Stromal cell of bone marrow (primary cell): Measurements from ENCODE around the gene GTF2E1.
"Not testable (repeated sequence)": the region's sequence is repeated elsewhere in the genome, so short reads cannot be mapped to it uniquely, and the experiment has no call there.

Source experiments
- DNase-seq: peaks from one replicate; pipeline ENCODE4 v3.0.0-alpha.2; 2012; ENCODE audit warnings: low read depth

GTF2E1 gene

DNA sequence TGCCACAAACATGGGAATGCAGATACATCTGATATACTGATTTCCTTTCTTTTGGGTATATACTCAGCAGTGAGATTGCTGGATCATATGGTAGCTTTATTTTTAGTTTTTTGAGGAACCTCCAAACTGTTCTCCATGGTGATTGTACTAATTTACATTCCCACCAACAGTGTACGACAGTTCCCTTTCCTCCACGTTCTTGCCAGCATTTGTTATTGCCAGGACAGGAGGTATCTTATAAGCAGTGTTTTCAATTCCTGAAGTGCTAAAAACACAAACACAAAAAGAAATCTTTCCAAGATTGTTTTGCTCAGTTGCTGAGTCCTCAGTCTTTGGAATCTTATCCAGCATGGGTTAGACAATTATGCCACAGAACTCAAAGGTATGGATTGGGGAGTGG is 13.5 kb downstream of the GTF2E1 start:
- DNase-seq: no peak

DNA sequence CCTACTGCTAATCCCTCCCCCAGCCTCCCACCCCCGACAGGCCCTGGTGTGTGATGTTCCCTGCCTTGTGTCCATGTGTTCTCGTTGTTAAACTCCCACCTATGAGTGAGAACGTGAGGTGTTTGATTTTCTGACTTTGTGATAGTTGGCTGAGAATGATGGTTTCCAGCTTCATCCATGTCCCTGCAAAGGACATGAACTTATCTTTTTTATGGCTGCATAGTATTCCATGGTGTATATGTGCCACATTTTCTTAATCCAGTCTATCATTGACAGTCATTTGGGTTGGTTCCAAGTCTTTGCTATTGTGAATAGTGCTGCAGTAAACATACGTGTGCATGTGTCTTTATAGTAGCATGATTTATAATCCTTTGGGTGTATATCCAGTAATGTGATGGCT is 16.0 kb downstream of the GTF2E1 start:
- DNase-seq: not testable (repeated sequence)

DNA sequence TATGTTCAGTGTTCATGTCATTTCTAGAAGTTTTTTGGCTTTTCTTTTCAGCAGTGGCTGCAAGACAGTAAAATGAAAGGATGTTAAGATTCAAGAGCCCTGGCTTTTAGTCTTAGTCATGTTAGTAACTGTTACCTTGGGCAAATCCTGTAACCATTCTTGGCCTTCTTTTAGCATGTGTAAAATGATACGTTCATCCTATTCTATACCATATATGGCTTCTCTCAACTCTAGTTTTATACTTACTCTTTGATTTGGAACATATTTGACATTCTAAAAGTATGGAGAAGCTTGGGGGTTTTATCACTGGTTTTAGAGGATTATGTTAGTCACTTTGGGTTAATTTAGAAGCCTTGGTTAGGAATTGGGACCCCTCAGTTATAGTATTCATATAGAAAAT is 20.1 kb downstream of the GTF2E1 start:
- no peak for DNase-seq

DNA sequence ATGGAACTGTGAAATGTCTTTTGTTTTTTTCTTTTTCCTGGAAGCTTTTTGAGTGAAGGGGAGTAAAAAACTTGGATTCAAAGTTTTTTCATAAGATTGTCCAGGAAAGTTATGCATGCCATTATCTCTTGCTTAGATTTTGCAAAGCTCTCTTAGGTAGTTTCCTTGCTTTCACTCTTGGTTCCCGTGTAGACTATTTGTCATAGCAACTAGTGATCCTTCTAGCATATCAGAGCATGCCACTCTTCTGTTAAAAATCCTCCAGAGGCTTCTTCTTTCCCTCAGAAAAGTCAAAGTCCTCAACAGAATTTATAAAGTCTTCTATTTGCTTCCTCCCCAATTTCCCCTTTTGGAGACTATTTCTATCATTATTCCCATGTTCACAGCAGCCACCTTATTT is 21.1 kb downstream of the GTF2E1 start:
- DNase-seq: no peak

DNA sequence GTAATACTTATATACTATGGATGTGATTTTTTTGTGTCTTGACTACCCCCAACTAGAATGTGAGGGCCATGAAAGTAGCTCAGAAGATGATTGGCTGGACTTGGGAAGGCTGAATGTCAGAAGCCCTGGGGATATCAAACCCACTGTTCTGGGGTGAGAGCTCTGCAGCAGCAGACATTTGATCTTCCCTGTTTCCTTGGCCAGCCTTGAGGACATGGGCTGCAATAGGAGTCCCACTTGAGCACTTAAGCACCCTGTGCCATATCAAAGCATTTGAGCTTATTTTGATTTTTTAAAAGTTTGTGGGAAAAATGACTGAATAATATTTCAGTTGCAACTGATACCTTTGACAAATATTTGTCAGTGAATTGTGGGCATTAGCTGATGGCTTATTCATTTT is 21.7 kb downstream of the GTF2E1 start:
- DNase-seq: no peak

DNA sequence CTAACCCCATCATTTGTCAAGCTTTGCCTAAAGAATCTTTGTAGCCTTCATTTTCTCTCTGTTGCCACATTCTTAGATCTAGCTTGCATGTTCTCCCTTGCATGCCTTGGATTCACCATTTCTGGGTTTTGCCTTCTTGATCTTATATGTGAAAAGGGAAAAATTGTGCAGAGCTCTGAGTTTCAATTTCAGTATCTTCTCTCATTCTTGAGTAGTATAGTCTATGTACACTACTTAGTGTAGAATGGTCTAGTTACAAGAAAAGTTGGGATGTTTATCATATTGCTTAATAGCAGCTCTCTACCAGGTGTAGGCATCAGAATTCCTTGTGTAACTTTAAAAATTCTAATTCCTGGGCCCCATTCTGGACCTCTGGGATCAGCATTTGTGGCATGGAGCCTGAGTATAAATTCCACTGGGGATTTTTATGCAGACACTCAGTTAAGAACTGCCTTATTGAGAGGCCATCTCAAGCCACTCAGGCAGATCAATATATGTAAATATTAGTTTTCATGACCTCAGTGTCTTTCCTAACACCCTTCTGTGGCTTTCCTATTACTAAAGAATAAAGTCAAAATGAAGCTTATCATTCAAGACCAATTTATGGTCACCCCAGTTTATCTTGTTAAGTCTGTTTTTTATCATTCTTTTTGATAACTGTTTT is 23.4 kb downstream of the GTF2E1 start:
- no peak for DNase-seq

DNA sequence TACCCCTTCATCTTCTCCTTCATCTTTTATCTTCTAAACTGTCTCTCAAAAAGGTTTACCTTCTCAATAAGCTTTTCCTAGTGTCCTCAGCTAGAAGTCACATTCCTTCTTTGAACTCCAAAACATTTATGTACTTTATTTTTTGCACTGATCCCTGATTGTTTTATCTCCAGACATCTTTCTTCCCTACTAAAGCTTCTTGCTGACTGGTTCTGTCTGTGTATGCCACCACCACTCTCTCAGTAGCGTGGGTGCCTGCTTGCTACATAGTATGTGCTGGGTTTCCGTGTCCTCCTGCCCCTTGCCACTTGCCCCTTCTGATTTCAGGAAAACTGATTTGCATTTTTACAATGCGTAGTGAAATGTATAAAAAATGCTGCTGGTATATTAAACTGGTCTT is 24.0 kb downstream of the GTF2E1 start:
- DNase-seq: no peak

DNA sequence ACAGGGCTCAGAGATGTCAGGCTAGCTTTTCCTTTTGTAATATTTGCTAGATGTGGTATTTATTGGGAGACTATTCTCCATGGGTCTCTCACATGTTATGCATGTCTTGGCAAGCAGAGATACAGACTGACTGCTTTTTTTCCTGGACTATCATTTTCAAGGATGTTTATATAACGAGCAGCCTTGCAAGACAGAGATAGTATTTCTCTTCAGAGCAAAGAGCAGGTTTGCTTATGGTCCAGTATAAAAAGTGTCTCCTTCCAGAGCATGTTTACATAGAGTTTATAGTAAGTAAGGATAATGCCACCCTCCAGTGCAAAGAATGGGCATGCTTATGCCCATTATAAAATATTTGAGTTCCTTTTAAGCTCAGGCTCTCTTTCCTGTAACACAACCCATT is 24.6 kb downstream of the GTF2E1 start:
- DNase-seq: no peak

DNA sequence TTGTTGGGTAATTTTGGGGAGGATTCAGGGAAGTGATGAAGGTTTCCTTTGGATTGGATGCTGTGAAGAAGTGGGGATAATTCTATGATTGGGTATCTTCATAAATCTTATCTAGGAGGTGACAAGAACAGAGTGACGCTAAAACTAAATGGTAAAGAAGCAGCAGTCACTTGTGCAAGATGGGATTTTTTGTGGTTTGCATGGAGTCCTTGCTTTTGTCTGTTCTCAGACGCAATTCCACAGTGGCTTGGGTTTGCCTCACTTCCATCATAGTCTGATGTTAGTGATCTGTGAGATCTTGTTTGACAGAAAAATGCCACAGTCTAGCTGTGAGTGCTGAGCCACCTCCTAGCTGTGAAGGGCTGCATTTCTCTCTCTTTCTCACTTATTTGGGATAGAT is 26.9 kb downstream of the GTF2E1 start:
- no peak for DNase-seq

DNA sequence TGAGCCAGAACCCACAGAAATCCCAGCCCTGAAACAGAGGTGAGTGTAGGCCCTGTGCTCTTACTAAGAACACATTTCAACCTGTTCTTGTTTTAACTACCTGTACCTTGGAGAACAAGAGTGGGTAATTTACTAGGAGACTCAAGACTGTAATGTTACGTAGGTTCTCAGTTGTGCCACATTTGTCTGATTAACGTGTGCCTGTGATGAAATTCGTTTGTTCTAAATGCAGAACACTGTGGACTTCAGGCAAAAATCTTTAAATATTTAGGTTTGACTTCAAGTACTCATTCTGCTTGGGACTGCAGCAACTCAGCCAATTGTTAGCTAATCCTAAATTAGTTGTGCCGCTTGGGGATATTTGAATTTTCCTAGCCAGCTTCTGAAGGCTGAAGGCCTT is 28.3 kb downstream of the GTF2E1 start:
- no peak for DNase-seq

DNA sequence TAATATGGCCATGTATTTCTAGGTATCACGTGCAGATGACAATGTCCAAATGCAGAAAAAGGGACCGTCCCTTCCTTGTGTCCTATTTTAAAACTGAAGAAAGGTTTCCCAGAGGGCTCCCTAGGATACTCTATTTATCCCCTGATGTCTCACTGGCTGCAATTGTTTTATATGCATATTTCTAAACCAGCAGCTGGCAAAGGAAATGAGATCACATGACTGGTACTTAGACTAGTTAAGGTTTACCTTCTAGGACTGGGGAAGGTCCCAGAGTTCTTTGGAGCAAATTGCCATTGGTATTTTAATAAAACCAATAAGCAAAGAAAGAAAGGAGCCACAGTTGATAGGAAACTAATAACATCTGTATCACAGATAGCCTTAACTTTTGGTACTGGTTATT is 29.5 kb downstream of the GTF2E1 start:
- DNase-seq: no peak

DNA sequence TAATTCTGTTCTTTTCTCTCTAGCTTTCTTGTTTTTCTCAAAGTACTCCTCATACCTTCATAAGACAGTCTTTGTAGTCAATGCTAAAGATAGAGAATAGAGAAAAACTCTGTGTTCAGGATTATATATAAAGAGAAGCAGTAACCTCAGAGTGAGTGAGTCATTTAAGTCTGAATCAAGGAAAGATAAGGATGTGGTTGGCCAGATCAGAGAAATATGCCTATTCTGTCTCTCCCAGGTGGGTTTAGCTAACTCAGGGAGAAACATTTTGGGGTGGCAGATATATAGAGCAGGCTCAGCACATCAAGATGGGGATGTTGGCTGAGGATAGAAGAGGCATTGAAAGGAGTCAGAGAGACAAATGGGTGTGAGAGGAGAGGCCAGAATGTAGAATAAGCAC is 31.4 kb downstream of the GTF2E1 start:
- DNase-seq: no peak

DNA sequence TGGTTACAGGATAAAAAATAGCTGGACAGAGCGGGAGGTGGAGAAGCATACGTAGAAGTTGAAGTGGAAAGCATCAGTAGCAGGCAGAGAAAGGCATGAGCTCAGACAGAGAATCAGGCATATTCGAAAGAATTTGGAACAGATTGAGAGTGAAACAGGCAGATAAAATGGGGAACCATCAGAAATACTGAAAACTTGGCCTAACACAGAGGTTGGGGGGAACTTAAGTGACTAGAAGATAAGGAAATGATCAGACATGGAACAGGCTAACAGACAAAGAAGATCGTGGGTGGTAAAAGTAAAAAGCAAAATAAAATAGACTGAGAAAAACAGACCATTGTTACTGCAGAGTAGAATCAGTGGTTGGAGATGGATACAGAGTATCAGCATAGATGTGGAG is 32.9 kb downstream of the GTF2E1 start:
- no peak for DNase-seq

DNA sequence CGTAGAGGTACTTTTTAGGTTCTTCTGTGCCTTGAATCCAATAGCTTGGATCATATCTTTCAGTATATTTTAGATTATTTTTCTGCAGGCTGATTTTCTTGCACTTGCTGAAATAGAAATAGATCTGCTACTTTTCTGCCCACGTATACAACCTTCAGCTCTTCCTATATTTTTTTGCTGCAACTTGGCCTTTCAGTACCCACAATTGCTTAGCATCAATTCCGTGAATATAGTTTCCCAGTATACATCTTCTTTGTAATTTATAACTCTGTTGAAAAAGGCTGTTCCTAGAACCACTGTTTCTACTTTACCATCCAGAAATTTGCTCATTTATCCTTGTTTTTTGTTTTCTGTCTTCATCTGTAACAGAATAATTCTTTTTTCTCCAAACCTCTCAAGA is 36.2 kb downstream of the GTF2E1 start:
- no peak for DNase-seq

DNA sequence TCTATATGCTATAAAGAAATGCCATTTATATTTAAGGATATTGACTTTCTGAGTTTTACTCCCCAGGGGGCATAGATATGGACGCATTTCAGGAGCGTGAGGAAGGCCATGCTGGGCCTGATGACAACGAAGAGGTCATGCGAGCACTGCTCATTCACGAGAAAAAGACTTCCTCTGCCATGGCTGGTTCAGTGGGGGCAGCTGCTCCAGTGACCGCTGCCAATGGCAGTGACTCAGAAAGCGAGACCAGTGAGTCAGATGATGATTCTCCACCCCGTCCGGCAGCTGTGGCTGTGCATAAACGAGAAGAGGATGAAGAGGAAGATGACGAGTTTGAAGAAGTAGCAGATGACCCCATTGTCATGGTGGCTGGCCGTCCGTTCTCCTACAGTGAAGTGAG is 38.4 kb downstream of the GTF2E1 start:
- peak; percentile 49 for DNase-seq

DNA sequence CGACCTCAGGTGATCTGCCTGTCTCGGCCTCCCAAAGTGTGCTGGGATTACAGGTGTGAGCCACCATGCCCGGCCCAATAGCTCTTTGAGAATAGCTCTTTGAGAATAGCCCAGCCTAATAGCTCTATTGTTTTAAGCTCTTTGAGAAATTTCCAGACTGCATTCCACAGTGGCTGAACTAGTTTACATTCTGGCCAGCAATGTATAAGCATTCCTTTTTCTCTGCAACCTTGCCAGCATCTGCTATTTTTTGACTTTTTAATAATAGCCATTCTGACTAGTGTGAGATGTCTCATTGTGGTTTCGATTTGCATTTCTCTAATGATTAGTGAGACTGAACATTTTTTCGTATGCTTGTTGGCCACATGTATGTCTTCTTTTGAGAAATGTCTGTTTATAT is 43.3 kb downstream of the GTF2E1 start:
- not testable (repeated sequence) for DNase-seq

DNA sequence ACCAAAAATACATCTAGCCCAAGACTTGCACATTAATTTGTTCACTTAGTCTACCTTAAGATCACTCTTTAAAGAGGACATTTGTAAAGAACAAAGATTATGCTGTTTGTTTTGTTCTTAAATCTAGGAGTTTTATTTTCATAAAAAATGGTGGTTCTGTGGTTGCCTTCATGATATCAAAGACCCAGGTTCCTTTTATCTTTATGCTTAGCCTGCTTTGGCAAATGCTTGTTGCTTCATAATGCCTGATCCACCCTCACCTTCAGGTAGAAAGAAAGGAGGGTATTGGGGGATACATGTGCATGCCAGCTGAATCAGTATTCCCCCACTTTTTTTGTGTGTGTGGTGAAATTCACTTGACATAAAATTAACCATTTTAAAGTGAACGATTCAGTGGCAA is 48.5 kb downstream of the GTF2E1 start:
- no peak for DNase-seq

DNA sequence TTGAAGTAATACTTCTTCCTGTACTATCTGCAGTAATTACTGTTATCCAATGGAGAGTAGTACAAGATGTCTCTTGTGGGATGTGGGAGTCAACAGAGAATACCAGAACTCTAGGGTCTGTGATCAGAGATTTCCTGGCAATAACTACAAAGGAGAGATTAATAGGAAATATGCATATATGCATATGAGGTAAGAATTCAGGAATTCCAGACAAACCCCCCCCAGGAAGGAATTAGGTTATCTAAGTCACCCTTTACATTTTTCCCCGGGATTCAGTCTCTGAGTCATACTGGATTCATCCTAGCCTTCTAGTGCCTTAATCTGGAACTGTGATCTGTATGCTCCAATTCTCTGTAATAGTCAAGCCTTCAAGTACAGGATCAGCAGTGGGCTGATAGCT is 49.4 kb downstream of the GTF2E1 start:
- DNase-seq: no peak

DNA sequence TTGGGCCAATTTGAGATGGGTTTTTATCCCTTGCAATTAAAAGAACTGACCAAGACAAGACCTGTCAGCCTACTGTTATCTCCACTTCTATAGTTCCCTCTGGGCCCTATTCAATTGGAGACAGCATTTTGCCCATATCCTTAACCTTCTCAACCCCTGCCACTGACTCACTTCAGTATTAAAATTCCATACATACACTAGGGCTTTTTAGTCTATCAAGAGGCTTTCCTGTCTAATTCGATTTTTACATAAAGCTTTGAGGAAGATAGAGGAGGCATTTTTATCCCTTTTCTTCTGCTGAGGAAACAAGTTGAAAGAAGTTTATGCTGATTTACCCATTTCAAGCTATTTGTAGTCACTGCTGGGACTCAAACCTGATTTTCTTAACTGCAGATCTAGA is 51.1 kb downstream of the GTF2E1 start:
- no peak for DNase-seq

DNA sequence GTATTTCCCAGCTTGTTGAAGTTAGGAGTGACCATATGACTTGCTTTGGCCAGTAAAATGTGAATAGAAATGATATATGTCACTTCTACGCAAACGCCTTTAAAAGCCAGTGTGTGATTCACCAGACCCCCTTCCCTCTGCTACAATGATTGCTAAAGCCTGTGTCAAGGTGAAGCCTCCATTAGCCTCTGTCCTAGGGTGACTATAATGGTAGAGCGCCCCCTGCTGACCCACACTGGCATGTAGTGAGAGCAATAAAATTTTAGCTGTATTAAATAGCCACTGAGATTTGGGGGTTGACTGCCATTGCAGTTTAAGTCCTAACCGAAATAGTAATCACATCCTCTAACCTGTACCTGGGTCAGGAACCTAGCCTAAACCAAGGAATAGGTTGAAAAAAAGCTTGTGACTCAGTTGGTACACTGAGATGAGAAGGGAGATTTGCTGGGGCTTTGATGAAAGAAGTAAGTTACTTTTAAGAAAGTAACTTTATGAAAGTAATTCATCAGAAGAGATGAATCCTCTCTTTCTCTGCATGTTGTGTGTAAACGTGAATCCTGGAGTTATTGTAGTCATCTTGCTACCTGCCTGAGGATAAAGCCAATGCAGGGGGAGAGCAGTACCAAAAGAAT is 52.6 kb downstream of the GTF2E1 start:
- peak; percentile 55 for DNase-seq

DNA sequence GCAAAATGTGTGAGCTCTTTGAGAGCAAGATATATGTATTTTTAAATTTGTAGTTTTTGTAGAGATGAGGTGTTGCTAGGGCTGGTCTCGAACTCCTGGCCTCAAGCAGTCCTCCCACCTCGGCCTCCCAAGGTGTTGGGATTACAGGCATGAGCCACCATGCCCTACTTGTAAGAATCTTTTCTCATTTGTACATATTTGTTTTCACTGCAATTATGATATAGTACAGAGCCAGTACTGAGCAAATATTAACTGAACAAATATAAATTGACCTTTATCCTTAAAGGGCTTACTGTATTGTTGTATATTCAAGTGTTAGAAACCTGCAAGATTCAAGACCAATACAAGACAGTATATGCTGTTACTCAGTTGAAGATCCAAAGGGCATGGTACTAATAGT is 53.4 kb downstream of the GTF2E1 start:
- no peak for DNase-seq

DNA sequence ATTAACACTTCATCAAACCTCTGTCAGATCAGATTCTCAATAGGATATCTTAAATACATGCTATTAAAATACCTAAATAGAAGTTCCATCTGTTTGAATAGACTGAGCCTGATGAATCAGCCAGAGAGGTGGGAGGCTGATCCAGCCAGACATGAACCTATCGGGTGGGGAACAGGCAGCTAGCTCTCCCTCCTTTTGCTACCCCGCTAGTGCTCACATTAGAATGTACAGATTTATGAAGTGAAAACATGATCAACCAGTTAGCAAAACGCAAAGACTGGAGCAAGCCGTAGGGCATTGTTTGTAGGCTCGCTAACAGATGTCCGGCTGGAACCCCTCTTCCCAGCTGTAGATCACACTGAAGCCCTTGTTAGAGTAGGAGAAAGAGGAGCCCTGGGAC is 54.4 kb downstream of the GTF2E1 start:
- no peak for DNase-seq

DNA sequence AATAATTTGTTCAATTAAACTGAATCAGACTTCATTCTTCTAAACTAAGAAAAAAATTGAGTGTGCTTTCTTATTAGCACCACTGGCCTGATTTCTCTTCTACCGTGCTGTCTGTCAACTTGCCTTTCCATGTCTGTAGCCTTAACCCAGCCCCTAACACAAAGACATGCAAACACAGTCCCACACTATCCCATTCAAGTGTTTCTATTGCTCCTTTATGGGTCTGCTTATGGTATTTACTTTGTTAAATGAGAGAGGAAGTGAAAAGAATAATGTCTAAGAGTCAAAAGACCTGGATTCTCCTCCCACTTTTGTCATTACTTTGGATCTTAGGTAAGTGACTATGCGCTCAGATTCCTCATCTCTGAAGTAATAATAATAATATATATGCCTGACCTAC is 55.3 kb downstream of the GTF2E1 start:
- DNase-seq: no peak

DNA sequence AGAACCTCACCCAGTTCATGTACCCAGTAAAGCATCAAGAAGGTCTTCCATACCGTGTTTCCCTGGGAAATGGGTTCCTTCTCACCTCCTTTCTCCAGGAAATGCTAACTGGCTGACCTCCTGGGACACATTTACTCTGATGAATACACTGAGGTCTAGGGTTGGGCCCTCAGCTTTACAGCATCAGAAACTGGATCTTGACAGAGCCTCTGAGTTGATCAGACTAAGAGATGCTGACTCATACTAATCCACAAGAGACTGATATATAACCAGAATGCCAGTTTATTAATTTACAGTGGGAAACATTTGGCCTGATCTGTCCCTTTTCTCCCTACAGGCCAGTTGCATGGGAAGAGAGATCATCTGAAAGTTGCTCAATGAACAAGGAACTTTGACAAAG is 55.8 kb downstream of the GTF2E1 start:
- peak; percentile 50 for DNase-seq
